ENCODE measurements around the gene EIF4A3.

Gene EIF4A3

DNA sequence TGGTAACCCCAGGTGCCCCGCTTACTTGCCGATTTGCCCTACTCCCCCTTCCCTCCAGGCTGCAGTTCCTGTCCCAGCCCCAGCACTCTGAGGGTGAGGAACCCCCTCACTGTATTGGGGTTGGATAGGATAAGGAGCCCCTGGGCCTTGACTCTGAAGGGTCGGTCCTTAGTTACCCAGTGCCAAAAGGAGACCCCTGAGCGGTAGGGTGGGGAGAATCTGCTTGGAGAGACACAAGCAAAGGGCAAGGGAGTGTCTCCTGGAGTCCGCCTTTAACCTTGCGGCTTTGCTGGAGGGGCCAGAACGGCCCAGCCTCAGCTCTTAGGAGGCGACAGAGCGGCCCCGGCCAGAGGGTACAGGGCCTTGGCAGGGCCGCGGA, 35.9 kb upstream of the EIF4A3 start:
- no peak for TF ChIP-seq ZNF274 (IDR thresholded peaks at IDR 0.05; ENCODE audit: low read depth, low read length)
- no peak overlapping the region for H3K4me3 ChIP-seq (ENCODE audit: low read length)

DNA sequence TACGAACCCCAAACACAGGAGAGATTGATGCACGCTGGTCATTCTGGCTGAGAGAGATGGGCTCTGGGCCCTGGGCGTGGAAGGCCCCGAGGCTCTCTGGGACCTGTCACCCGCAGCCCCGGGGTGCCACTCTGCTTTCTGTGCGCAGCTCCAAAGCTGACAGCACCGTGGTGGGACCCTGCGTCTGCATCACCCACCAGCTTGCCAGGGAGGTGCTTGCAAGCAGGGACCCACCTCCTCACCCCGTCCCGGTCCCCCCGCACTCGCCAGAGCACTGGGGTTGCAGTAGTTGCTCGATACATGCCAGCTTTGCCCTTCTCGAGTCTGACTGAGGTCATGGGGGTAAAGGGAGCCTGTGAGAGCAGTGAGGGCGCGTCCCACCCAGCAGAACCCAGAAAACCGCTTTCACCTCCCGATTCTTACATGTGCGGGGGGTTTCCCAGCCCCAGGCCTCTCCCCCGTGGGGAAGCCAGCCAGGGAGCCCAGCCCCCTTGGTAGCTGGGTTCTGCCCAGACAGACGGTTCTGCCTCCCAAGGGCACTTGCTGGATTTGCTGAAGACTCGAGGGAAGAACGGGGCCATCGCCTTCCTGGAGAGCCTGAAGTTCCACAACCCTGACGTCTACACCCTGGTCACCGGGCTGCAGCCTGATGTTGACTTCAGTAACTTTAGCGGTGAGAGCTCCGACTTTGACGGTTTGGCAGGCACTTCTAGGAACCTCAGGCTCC, 35.4 kb upstream of the EIF4A3 start:
- H3K4me3 ChIP-seq (ENCODE audit: low read length), result no peak overlapping the region
- TF ChIP-seq ZNF274 (IDR thresholded peaks at IDR 0.05; ENCODE audit: low read depth, low read length), result no peak

DNA sequence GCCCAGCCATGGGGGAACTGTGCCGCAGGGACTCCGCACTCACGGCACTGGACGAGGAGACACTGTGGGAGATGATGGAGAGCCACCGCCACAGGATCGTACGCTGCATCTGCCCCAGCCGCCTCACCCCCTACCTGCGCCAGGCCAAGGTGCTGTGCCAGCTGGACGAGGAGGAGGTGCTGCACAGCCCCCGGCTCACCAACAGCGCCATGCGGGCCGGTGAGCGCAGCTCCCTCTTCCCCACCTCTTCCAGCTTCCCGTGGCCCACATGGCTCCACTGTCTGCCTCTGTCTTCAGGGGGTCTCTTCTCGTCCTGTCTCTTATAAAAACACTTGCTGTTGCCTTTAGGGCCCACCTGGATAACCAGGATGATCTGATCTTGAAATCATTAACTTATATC, 34.5 kb upstream of the EIF4A3 start:
- no peak for TF ChIP-seq ZNF274 (IDR thresholded peaks at IDR 0.05; ENCODE audit: low read depth, low read length)

DNA sequence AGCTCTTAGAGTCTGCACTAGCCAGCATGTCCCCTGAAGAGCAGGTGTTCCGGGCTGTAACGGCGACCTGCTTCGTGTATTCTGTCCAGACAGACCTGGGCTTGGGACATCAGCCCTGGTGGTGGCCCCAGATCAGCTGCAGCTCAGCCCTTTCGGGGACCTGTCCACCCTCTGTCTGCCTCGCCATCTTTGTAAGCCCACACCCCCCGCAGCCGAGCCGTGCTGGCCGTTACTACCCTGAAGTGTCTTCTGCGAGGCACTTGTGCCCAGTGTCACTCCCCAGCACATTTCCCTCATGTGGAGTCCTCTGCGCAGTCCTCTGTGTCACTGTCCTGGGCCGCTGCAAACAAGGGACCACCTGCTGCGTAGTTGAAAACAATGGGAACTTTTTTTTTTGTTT, 33.3 kb upstream of the EIF4A3 start:
- TF ChIP-seq ZNF274 (IDR thresholded peaks at IDR 0.05; ENCODE audit: low read depth, low read length), result no peak
- H3K4me3 ChIP-seq (ENCODE audit: low read length), result no peak overlapping the region

More for the DNA sequence above, 34.5 kb upstream of the EIF4A3 start:
- H3K4me3 ChIP-seq (ENCODE audit: low read length), result no peak overlapping the region

DNA sequence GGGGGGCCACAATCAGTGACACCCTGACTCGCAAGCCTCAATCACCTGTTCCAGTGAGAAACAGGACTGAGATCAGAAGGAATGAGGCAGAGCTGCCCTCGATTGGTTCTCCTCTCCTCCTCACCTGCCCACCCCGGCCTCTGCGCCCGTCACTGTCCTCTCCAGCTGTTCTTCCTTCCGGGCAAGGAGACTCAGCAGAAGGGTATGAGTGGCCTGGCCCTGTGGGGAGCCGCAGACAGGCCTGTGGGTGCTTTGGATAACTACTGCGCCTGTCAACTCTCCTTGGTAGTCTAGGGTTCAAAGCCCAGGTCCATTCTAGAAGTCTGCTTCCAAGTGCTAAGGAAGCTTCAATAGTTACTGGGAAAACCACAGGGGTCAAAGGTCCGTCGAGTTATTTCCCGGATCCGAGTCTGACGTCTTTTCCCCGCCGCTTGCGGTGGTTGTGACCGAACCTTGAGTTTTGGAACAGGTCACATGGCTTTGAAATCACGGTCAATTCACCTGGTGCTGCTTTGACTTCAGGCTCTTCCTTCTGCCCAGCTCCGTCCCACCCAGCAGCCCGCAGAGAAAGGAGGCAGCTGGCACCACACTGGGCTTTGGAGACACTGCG, 31.2 kb upstream of the EIF4A3 start:
- H3K4me3 ChIP-seq (ENCODE audit: low read length), result no peak overlapping the region
- TF ChIP-seq ZNF274 (IDR thresholded peaks at IDR 0.05; ENCODE audit: low read depth, low read length), result no peak

DNA sequence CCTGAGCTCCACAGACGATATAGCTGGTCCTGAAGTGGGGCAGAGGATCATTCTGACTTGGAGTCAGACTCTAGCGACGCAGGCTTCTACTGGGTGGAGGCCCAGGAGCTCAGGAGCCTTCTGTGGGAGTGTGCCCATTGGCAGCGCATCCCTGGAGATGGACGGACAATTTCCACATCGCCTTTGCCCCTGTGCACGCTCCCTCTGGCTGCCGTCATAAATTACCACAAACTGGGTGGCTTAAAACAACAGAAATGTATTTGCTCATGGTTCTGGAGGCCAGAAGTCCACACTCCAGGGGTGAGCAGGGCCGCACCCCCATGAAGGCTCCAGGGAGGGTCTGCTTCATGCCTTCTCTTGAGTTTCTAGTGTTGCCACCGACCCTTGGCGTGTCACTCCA, 29.8 kb upstream of the EIF4A3 start:
- no peak for TF ChIP-seq ZNF274 (IDR thresholded peaks at IDR 0.05; ENCODE audit: low read depth, low read length)
- H3K4me3 ChIP-seq (ENCODE audit: low read length), result no peak overlapping the region

DNA sequence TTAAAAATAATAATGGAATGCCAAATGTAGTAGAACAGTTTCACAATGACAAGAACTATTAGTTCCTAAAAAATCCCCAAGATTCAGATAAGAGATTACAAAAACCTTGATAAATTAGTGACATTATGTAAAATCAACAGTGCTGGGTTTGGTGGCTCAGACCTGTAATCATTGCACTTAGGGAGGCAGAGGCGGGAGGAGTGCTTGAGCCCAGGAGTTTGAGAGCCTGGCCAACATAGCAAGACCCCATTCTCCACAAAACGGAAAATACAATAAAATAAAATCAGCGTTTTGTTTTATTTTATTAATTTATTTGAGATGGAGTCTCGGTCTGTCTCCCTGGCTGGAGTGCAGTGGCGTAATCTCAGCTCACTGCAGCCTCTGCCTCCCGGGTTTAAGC, 27.0 kb upstream of the EIF4A3 start:
- H3K4me3 ChIP-seq (ENCODE audit: low read length), result no peak overlapping the region
- TF ChIP-seq ZNF274 (IDR thresholded peaks at IDR 0.05; ENCODE audit: low read depth, low read length), result no peak

DNA sequence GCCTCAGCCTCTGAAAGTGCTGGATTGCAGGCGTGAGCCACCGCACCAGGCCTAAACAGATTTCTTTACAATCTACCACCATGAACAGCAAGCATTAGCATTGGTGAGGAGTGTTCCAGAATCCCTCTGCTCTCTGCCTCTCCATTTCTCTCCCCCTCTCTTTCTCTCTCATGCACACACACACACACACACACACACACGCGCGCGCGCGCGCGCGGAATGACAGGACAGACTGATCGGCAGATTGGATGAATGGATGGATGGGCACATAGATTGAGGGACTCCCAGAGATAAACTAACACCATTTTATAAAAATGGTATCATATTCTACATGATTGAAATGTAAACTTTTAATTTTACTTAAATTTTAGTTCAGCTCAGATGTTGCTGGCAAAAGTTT, 26.2 kb upstream of the EIF4A3 start:
- H3K4me3 ChIP-seq (ENCODE audit: low read length), result no peak overlapping the region
- TF ChIP-seq ZNF274 (IDR thresholded peaks at IDR 0.05; ENCODE audit: low read depth, low read length), result no peak

DNA sequence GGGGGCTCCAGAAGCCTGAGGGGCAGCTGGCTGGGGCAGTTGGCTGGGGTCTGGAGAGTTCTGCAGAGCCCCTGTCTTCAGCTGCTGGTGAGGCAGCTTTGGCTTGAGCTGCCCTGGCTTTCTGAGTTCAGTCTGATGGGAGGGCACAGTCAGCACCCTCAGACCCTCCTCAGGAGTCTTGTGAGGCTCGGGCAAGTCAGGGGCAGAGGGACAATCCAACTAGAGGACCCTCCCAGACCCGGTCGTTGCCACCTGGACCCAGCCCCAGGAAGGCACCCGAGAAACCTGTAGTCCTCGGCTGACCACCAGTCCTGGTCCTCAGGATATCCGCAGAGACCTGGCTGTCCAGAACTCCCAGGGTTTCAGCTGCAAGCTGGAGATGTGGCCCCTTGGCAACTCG, 24.8 kb upstream of the EIF4A3 start:
- no peak for TF ChIP-seq ZNF274 (IDR thresholded peaks at IDR 0.05; ENCODE audit: low read depth, low read length)
- no peak overlapping the region for H3K4me3 ChIP-seq (ENCODE audit: low read length)

DNA sequence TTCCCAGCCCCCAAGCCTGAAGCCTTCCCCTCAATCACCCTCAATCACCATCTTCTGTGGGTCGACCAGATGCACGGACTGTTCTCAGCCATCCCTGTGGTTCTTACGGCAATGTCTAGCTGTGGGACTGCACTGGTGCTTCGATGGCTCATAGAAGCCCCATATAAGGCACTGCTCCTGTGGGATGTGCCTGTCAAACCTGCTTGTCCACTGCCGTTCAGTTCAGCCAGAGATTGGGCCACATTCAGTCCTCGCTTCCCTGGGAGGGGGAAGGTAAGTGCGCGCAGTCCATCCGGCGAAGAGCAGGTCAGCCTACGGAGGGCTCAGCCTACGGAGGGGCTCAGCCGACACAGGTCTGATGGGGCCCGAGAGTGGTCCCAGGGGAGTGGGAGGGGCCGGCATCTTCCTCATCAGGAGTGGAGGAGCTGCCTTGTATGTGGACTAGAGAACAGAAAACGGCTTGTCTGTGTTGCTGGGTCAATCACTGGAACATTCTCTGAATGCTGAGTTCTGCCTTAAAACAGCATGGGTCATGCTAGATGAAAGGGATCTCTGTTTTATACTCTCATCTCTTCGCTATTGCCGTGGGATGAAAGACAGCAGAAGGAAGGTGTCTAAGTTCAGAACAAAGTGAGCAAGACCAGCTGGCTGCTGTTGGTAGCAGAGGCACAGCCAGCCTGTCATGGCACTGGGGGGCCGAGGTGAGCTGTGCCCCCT, 23.0 kb upstream of the EIF4A3 start, which contains the start of gene CARD14:
Gene CARD14, plus strand, starts transcription at position 247 of the 717 bp plus-strand sequence. CDS start 11,409 bp downstream, outside the sequence.
- no peak within 1 kb of the TSS for H3K4me3 ChIP-seq (ENCODE audit: low read length)
- TF ChIP-seq ZNF274 (IDR thresholded peaks at IDR 0.05; ENCODE audit: low read depth, low read length), result no peak

DNA sequence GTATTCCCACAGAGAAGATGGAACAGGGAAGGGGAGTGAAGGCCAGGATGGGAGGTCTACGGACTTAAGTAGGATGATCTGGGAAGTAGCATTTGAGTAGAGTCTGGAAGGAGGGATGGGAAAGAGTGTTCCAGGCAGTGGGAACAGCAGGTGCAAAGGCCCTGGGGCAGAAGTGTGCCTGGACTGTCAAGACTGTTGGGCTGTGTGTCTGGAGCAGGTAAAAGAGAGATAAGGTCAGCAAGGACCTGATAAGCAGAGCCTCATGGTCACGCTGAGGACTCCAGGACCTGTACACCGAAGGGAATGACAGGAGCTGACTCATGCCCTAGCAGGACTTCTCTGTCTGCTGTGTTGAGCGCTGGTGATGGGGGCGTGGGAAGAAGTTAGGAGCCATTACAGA, 22.2 kb upstream of the EIF4A3 start:
- no peak for TF ChIP-seq ZNF274 (IDR thresholded peaks at IDR 0.05; ENCODE audit: low read depth, low read length)

DNA sequence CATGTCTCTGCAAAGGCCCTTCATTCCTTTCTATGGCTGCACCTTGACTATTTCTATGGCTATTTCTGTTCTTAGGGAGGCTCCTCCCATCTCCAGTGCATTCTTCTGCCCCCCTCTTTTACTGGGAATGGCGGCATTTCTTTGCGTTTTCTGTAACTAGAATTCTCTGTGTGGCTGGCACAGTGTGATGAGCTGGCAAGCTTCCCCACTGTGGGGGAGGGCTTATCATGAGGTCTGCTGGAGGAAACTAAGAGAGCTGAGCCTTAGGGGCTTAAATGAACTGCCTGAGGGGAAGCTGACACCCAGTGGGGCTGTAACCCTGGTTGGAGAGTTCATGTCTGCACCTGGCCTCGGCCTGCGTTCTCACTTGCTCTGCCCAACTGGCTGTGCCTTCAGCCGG, 21.4 kb upstream of the EIF4A3 start:
- no peak overlapping the region for H3K4me3 ChIP-seq (ENCODE audit: low read length)
- TF ChIP-seq ZNF274 (IDR thresholded peaks at IDR 0.05; ENCODE audit: low read depth, low read length), result no peak

More for the DNA sequence above, 22.2 kb upstream of the EIF4A3 start:
- no peak overlapping the region for H3K4me3 ChIP-seq (ENCODE audit: low read length)

DNA sequence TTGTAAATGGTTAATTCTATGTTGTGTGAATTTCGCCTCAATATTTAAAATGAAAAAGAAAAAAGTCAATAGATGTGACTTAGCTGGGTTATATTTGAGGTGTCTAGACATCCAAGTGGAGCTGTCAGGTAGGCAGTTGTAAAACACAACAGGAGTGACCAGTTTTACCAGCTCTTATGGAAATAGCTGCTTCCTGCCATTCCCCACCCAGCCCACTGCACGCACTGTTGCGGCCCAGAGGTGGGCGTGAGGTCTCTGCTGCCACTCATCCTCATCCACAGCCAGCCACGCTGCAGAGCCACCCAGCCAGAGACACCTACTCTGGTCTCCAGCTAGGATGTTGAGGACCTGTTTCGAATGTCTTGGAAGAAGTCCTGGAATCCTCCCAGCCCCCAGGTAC, 19.5 kb upstream of the EIF4A3 start:
- no peak overlapping the region for H3K4me3 ChIP-seq (ENCODE audit: low read length)
- no peak for TF ChIP-seq ZNF274 (IDR thresholded peaks at IDR 0.05; ENCODE audit: low read depth, low read length)

DNA sequence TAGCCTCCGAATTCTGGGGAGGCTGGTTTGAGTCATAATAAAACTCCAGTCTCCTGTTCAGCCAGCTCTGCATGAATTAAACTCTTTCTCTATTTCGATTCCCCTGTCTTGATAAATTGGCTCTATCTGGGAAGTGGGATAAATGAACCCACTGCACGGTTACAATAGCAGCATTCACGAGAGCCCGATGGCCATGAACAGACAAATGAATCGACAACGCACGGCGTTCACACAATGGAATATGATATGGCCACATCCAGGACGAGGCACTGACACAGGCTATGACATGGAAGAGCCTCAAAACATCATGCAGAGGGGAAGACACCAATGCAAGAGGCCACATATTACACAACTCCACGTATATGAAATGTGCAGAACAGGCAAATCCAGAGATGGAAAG, 17.3 kb upstream of the EIF4A3 start:
- no peak overlapping the region for H3K4me3 ChIP-seq (ENCODE audit: low read length)
- no peak for TF ChIP-seq ZNF274 (IDR thresholded peaks at IDR 0.05; ENCODE audit: low read depth, low read length)

DNA sequence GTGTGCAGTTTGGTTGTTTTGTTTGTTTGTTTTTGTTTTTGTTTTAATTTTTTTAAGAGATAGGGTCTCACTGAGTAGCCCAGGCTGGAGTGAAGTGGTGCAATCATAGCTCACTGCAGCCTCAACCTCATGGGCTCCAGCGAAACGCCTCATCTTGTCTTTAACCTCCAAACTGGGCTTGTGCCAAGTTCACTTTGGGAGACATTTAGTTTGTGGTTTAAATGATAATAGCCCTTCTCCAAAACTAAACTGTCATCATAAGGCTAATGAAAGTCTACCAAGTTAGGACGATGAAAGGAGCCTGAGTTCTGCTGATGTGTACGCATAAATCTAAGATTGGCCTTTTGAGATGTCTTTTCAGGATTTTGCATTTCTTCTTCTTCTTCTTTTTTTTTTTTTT, 16.4 kb upstream of the EIF4A3 start:
- H3K4me3 ChIP-seq (ENCODE audit: low read length), result no peak overlapping the region
- no peak for TF ChIP-seq ZNF274 (IDR thresholded peaks at IDR 0.05; ENCODE audit: low read depth, low read length)
